ENCODE measurements around the gene SPSB1. TPM values are rescaled to one million over a fixed set of nuclear protein-coding genes. Genes with fewer than 3 reads are reported as not detected.

The SPSB1 gene
- total RNA-seq, 1 experiment from 2014 or later: 2.9 TPM

- Mint-ChIP-seq H3K4me1 (peaks cover 0 to 11% of the 10 kb centered on the region in 2 experiments; a peak in 2 of 4 replicates), H3K36me3 (ENCODE audit: insufficient read depth in 1 of 3, low read depth in 3 of 3) (peaks cover 22 to 40% (median 30%) of the 10 kb centered on the region in 3 experiments), H3K9me3 (peaks cover 26 to 29% of the 10 kb centered on the region in 2 experiments), H3K27ac (peak overlapping the region in 1 of 3 experiments; percentile 71; a peak in 3 of 7 replicates), H3K27me3 (ENCODE audit: low read depth) (peaks cover 5% of the 10 kb centered on the region), H3K4me3 (peak overlapping the region in 1 of 2 experiments; percentile 53; a peak in 1 of 5 replicates)
- no CpG with 5 or more reads among the region's 8 CpGs for WGBS (ENCODE audit: extremely low coverage, insufficient read length, low lambda C conversion rate)
- DNase-seq: no peak
- Histone ChIP-seq H4K91ac (ENCODE audit: insufficient read length, low read depth, low read length) (peak overlapping the region; percentile 70), H3K14ac (ENCODE audit: insufficient read depth, low read length) (peak overlapping the region; percentile 13; the same call in 1 of the 2 replicates), H2BK120ac (ENCODE audit: low read depth, low read length, poor library complexity, severe bottlenecking) (no peak overlapping the region), H4K5ac (ENCODE audit: insufficient read length, low read depth, low read length) (no peak overlapping the region), H4K20me1 (ENCODE audit: control insufficient read depth, insufficient read depth, insufficient read length) (no peaks in the 10 kb centered on the region), H3K23ac (ENCODE audit: insufficient read length, low read depth, low read length) (no peak overlapping the region), H3K79me2 (ENCODE audit: insufficient read depth, low read length) (no peaks in the 10 kb centered on the region), H2BK12ac (ENCODE audit: insufficient read length, low read depth, low read length) (no peak overlapping the region), H2BK5ac (ENCODE audit: insufficient read length, low read length) (no peak overlapping the region), H3K4me2 (ENCODE audit: insufficient read depth, insufficient read length, low read length) (no peak overlapping the region), H3K4ac (ENCODE audit: low read depth, low read length) (no peak overlapping the region; the same call in 1 of the 2 replicates), H3K27me3 (ENCODE audit: insufficient read depth, low read length) (no peaks in the 10 kb centered on the region), H2AK5ac (ENCODE audit: insufficient read length, low read length) (no peak overlapping the region), H3K9me3 (ENCODE audit: control insufficient read depth, low read depth, low read length) (peaks cover 8% of the 10 kb centered on the region), H3K79me1 (ENCODE audit: insufficient read depth, low read depth, low read length, poor library complexity, severe bottlenecking) (no peaks in the 10 kb centered on the region), H3T11ph (ENCODE audit: low read length) (no peak overlapping the region), H2BK20ac (ENCODE audit: low read depth, low read length, poor library complexity, severe bottlenecking) (no peak overlapping the region), H3K18ac (ENCODE audit: insufficient read length, low read depth, low read length) (no peak overlapping the region), H3K27ac (ENCODE audit: insufficient read length, low read depth, low read length) (no peak overlapping the region), H4K8ac (replicated peaks; ENCODE audit: insufficient read length, low read depth, low read length) (no peak overlapping the region), H3K23me2 (ENCODE audit: insufficient read length, low read depth, low read length, poor library complexity, severe bottlenecking) (no peaks in the 10 kb centered on the region), H3K4me1 (ENCODE audit: insufficient read depth, low read length) (no peaks in the 10 kb centered on the region), H2AFZ (ENCODE audit: low read length) (no peak overlapping the region), H2BK15ac (ENCODE audit: low read depth, low read length) (no peak overlapping the region), H3K56ac (ENCODE audit: insufficient read length, low read depth, low read length) (no peak overlapping the region), H3K9ac (ENCODE audit: extremely low read depth, insufficient read length, low read length) (no peak overlapping the region)
- TF ChIP-seq, protein P1, sequence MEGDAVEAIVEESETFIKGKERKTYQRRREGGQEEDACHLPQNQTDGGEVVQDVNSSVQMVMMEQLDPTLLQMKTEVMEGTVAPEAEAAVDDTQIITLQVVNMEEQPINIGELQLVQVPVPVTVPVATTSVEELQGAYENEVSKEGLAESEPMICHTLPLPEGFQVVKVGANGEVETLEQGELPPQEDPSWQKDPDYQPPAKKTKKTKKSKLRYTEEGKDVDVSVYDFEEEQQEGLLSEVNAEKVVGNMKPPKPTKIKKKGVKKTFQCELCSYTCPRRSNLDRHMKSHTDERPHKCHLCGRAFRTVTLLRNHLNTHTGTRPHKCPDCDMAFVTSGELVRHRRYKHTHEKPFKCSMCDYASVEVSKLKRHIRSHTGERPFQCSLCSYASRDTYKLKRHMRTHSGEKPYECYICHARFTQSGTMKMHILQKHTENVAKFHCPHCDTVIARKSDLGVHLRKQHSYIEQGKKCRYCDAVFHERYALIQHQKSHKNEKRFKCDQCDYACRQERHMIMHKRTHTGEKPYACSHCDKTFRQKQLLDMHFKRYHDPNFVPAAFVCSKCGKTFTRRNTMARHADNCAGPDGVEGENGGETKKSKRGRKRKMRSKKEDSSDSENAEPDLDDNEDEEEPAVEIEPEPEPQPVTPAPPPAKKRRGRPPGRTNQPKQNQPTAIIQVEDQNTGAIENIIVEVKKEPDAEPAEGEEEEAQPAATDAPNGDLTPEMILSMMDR (conservative IDR thresholded peaks at IDR 0.05): no peak
Observed at GRCh38 chr1:9261496-9261895, 31.2 kb upstream of the SPSB1 start.

All from H9 (cell line).